HG02970 (cell line): ENCODE measurements around the gene CLMN.
"Not testable (repeated sequence)": the region's sequence is repeated elsewhere in the genome, so short reads cannot be mapped to it uniquely, and the experiment has no call there.

Experiments
- ATAC-seq: cut with Tn5 transposase; IDR thresholded peaks from one replicate; pipeline ENCODE4 v1.9.1; 2021; ENCODE audit warnings: mild to moderate bottlenecking, moderate library complexity, moderate number of reproducible peaks; ENCODE audit not compliant: unreplicated experiment, low FRiP score

Gene CLMN

GRCh38 chr14:95184413-95184790, 135.3 kb downstream of the CLMN start:
- no peak for ATAC-seq

DNA sequence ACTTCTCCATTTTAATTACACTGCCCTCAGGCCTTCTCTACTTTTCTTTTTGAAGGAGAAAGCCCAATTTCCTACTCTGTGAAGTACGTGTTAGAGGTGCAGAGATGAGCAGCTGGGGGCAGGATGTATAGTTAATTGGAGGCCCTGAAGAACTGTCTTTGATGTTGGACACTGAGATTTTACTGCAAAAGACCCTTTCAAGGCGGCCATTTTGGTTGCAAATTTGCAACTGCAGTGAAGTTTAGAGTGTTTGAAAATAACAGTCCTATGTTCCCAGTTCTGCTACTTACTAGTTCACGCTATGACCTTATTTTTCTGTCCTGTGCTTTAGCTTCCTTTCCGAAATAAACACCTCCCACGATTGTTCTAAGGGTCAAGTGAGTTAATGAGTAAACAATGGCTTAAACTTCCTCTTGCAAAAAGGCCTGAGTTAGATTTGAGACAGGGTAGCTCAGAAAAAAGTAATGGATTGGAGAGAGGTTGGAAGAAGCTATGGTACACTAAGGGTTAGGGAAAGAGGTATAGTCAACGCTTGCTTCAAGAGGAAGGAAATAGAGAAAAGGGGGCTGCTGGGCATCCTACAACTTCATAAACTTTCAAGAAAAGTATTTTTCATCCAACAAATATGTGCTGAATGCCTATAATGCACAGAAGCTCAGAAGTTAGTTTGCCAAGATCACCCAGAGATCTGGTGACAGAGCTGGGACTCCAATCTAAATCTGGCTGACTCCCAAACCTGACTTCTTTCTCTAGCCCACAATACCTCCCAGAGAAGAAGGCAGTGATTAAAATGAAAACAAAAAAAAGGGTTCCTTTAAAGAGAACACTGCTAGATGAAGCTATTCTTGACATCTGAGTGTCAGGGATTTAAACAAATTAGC, 135.9 kb downstream of the CLMN start:
- no peak for ATAC-seq

DNA sequence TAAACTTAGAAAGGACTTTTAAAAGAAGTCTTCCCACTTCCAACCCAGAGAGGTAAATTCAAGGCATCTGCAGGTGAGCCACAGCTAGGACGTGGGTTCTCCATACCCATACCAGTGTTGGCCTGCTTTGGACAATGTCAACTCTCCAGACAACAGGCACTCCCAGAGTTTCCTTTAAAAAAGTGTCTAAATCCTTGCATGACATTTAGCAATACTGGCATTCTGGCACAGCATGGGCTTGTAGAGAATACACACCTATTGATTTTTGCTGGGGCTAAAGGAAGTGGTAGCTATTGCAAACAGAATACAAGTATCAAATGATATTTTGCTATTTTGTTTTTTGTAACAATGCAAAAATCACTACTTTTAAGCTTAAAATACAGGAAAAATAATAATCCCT, 136.6 kb downstream of the CLMN start:
- no peak for ATAC-seq

DNA sequence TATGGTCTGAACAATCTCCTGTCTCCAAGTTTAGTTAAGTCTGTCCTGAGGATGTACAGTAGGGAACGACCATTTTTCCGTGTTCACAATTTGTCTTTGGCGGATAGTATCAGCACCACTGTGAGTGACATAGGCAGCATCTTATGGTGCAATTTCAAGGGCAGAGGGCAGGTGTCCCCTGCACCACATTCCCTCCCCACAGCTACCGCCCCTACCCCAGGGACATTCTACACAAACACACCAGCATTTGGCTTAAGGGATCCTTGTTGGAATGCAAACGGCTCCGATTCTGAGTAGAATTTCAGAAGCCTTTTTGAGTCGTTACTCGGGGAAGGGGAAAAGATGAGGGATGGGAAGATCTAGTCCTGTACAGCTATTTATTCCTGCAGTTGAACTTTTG, 137.3 kb downstream of the CLMN start:
- no peak for ATAC-seq

DNA sequence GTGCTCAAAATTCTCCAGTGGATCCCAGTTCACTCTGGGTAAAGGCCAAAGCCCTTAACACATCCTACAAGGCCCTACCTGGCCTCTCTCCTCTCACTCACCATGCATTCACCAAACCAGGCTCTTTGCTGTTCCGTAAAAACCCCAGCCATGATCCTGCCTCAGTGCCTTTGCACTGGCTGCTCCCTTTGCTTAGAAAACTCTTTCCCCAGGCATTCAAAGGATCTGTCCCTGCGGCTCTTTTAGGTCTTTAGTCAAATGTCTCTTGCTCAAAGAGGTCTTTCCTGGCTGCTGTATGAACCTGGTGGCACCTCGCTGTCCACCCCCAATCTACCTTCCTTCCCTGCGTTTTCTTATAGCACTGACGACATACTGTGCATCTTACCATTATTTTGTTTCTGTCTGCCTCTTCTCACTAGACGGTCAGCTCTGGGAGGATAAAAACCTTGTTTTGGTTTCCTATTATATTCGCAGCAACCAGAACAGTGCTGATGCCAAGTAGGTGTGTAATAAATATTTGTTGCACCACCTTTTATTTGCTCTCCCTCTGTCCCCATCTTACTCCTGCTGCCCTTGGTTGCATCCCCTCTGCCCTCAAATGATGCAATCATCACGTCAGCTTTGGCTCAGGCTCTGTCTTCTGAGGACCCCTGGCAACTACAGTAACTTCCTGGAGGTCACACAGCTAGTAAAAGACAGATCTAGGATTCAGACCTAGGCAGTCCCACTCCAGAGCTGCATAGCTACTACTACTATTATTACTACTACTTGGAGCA, 138.6 kb downstream of the CLMN start:
- no peak for ATAC-seq

- ATAC-seq, result not testable (repeated sequence)
These were observed 144.0 kb downstream of the CLMN start for GRCh38 chr14:95175670-95176069.

DNA sequence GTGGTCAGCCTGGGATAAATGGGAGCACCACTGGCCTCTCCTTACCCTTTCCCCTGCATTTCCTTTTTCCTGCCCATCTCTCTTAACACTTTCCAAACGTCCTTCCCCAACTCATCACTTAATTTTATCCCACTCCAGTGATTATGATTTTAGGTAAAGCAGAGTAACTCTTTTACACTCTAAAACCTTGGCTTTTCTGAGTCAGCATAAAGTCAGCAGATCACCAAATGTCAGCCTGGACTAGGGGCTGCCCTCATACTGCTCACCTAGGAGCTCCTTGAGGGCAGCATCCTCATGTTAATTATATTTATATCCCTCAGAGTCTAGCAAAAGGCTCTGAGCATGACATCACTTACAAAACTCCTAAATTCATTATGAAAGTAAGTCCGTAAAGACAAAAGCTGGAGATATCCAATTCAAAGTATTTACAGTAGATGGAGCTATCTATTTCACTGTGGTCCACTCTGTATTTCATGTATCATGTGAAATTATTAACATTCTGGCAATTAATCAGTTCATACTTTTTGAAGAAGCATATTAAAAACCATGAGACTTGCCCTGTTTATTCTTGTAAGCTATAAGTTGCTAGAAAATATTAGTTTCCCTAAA, 145.4 kb downstream of the CLMN start:
- no peak for ATAC-seq

- ATAC-seq, result no peak
These were observed 146.2 kb downstream of the CLMN start for GRCh38 chr14:95173518-95173917.

GRCh38 chr14:95167177-95167576, 152.5 kb downstream of the CLMN start:
- no peak for ATAC-seq

DNA sequence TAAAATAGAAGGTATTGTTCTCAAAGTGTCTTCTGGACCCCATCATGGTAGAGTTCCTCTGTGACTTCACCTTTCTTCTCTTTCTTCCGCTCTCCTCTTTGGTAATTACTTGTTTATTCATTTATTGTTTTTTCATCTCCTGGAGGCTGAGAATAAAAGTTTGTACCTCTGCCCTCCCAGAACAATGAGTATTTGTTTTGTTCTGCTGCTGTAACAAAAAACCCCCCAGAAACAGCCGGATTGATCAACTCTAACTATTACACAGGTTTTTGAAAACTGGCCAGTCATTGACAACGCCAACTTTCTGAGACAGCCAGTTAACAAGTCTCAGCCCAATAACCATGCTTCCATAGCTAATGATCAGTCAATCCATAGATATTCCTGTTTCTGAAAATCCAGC, 154.2 kb downstream of the CLMN start:
- ATAC-seq, result no peak

DNA sequence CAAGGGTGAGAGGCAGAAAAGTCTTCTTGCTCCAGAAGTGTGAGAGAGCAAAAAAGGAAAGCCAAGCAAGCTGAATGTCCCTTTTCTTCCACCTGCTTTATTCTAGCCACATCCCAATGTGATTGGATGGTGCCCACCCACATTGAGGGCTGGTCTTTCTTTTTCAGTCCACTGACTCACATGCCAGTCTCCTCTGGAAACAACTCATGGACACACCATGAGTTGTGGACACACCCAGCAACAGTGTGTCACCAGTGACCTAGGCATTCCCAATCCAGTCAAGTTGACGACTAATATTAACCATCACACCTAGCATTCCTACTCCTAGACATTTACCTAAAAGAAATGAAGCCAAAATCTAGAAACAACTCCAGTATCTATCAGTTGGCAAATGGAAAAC, 155.2 kb downstream of the CLMN start:
- no peak for ATAC-seq

DNA sequence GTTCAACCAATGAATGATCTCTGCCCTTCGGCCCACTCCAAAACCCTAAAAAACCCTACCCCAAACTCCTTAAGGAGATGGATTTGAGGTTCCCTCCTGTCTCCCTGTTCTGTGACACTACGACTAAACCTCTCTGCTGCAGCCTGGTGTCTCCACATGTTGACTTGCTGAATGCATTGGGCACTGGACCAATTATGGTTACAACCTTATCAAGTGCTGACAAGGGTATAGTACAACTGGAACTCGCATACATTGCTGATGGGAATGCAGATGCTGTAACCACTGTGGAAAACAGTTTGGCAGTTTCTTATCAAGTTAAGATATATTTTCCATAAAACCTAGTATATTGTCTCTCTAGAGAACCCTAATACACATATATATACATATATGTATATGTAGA, 156.0 kb downstream of the CLMN start:
- ATAC-seq, result no peak

DNA sequence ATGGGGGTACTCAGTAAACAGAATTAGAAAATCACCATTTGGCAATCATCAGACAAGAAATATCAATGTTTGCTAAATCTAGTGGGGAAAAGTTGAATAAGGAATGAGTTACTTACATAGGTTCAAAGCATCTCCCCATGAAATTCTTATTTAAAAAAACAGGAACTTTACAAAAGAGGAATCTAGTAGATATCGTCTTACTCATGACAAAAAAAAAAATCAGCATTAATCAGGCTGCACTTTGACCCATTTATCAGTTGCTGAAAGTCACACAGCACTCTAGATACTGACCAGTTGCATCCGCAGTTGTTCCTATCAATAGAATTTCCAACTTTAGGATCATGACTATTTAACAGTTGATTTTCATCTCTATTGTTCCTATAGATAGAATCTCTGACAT, 156.6 kb downstream of the CLMN start:
- ATAC-seq, result no peak

- ATAC-seq, result no peak
These were observed 157.1 kb downstream of the CLMN start for GRCh38 chr14:95162641-95163040.

GRCh38 chr14:95157327-95158189, 162.2 kb downstream of the CLMN start, which contains the start of gene DICER1:
TSS of gene DICER1 (minus strand) at chr14:95157529. CDS start at chr14:95133458, 24,071 bp downstream.
- peak; percentile 88 for ATAC-seq

DNA sequence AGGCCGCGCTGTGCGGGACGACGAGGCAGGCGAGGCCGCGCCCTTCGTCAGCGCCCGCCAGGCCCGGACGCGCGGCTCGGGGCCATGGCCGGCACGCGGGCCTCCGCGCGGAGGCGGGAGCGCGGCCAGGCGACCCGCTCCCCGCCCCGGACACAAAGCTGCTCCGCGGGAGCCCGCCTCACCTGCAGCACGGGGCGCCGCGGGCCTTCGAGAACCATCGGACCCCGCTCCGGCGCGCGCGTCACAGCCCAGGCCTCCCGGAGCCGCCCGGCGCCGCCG, 162.7 kb downstream of the CLMN start:
- peak; percentile 29 for ATAC-seq

- ATAC-seq, result peak; percentile 22
These were observed 163.3 kb downstream of the CLMN start for GRCh38 chr14:95156161-95157047.

DNA sequence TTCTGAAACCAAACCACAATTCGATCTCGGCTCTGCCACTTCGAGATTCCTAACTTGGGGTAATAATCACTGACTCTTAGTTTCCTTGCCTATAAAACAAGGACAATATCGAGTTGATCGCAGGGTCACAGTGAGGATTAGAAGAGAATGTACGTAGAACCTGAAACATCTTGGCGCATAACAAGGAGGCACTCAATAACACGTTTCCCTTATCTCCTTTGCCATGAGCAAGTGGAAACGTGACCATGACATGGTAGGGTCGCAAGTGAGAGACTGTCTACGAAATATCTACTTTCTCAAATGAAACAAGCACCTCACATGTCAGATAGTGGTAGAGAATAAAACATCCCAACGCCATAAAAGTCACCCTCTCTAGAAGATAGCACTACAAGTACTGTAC, 164.7 kb downstream of the CLMN start:
- no peak for ATAC-seq

GRCh38 chr14:95153866-95154265, 165.8 kb downstream of the CLMN start:
- ATAC-seq, result no peak

GRCh38 chr14:95151561-95151960, 168.1 kb downstream of the CLMN start:
- ATAC-seq, result no peak
